H9 (cell line): ENCODE results near the gene ASTN2. TPM values are rescaled to one million over a fixed set of nuclear protein-coding genes. Genes with fewer than 3 reads are reported as not detected.

Experiments
- DNase-seq: peaks from one replicate; pipeline ENCODE4 v3.0.0-alpha.2; 2017
- H2AFZ ChIP-seq: one replicate; pipeline ENCODE4 v1.6.1; 2013; ENCODE audit warnings: mild to moderate bottlenecking, low read length, control low read depth, moderate library complexity
- H2AK5ac ChIP-seq: 2 replicates; pipeline ENCODE4 v1.6.1; 2013; ENCODE audit warnings: low read length, control low read depth, mixed read lengths; ENCODE audit not compliant: insufficient read length
- H2BK120ac ChIP-seq: one replicate; pipeline ENCODE4 v1.6.1; 2013; ENCODE audit warnings: low read depth, mild to moderate bottlenecking, low read length, control low read depth, inconsistent platforms; ENCODE audit not compliant: poor library complexity, severe bottlenecking
- H2BK12ac ChIP-seq: 2 replicates; pipeline ENCODE4 v1.6.1; 2013; ENCODE audit warnings: low read length, control low read depth, mixed read lengths, low read depth; ENCODE audit not compliant: insufficient read length
- H2BK15ac ChIP-seq: 2 replicates; pipeline ENCODE4 v1.6.1; 2013; ENCODE audit warnings: low read depth, low read length, control low read depth
- H2BK20ac ChIP-seq: one replicate; pipeline ENCODE4 v1.6.1; 2013; ENCODE audit warnings: low read depth, mild to moderate bottlenecking, low read length, control low read depth, inconsistent platforms; ENCODE audit not compliant: poor library complexity, severe bottlenecking
- H2BK5ac ChIP-seq: 2 replicates; pipeline ENCODE4 v1.6.1; 2013; ENCODE audit warnings: low read length, control low read depth, mixed read lengths; ENCODE audit not compliant: insufficient read length
- H3K14ac ChIP-seq: 2 replicates; pipeline ENCODE4 v1.6.1; 2013; ENCODE audit warnings: low read length, control low read depth; ENCODE audit not compliant: insufficient read depth
- H3K18ac ChIP-seq: 2 replicates; pipeline ENCODE4 v1.6.1; 2013; ENCODE audit warnings: low read depth, mild to moderate bottlenecking, mixed read lengths, low read length, control low read depth; ENCODE audit not compliant: insufficient read length
- H3K23ac ChIP-seq: 2 replicates; pipeline ENCODE4 v1.6.1; 2013; ENCODE audit warnings: low read length, control low read depth, mixed read lengths, low read depth; ENCODE audit not compliant: insufficient read length
- H3K23me2 ChIP-seq: 2 replicates; pipeline ENCODE4 v1.6.1; 2013; ENCODE audit warnings: low read depth, mild to moderate bottlenecking, mixed read lengths, low read length, control low read depth; ENCODE audit not compliant: insufficient read length, poor library complexity, severe bottlenecking
- H3K27ac ChIP-seq: 2 replicates; pipeline ENCODE4 v1.5.1; 2013; ENCODE audit warnings: low read length, control low read depth, mixed read lengths, low read depth; ENCODE audit not compliant: insufficient read length
- H3K27me3 ChIP-seq: 2 replicates; pipeline ENCODE4 v1.6.1; 2013; ENCODE audit warnings: low read length, control low read depth, inconsistent platforms; ENCODE audit not compliant: insufficient read depth
- H3K4ac ChIP-seq: 2 replicates; pipeline ENCODE4 v1.6.1; 2013; ENCODE audit warnings: low read depth, mild to moderate bottlenecking, control low read depth, inconsistent platforms, low read length, moderate library complexity
- H3K4me1 ChIP-seq: 2 replicates; pipeline ENCODE4 v1.6.1; 2013; ENCODE audit warnings: low read length, control low read depth, inconsistent platforms; ENCODE audit not compliant: insufficient read depth
- H3K4me2 ChIP-seq: 2 replicates; pipeline ENCODE4 v1.6.1; 2013; ENCODE audit warnings: low read length, control low read depth, mixed read lengths; ENCODE audit not compliant: insufficient read length, insufficient read depth
- H3K56ac ChIP-seq: 2 replicates; pipeline ENCODE4 v1.6.1; 2013; ENCODE audit warnings: low read depth, mild to moderate bottlenecking, mixed read lengths, low read length, control low read depth; ENCODE audit not compliant: insufficient read length
- H3K79me1 ChIP-seq: 2 replicates; pipeline ENCODE4 v1.6.1; 2013; ENCODE audit warnings: low read depth, mild to moderate bottlenecking, moderate library complexity, low read length, control low read depth, inconsistent platforms; ENCODE audit not compliant: insufficient read depth, poor library complexity, severe bottlenecking
- H3K79me2 ChIP-seq: 2 replicates; pipeline ENCODE4 v1.6.1; 2013; ENCODE audit warnings: low read length, control low read depth, inconsistent platforms; ENCODE audit not compliant: insufficient read depth
- H3K9ac ChIP-seq: 2 replicates; pipeline ENCODE4 v1.6.1; 2013; ENCODE audit warnings: low read length, control low read depth, mixed read lengths; ENCODE audit not compliant: insufficient read length; ENCODE audit errors: extremely low read depth
- H3K9me3 ChIP-seq: one replicate; pipeline ENCODE4 v1.6.1; 2013; ENCODE audit warnings: low read depth, low read length, inconsistent platforms; ENCODE audit not compliant: control insufficient read depth
- H3T11ph ChIP-seq: one replicate; pipeline ENCODE4 v1.6.1; 2013; ENCODE audit warnings: mild to moderate bottlenecking, low read length, control low read depth, inconsistent platforms
- H4K20me1 ChIP-seq: one replicate; pipeline ENCODE4 v1.6.1; 2013; ENCODE audit not compliant: control insufficient read depth, insufficient read length, insufficient read depth
- H4K5ac ChIP-seq: 2 replicates; pipeline ENCODE4 v1.6.1; 2013; ENCODE audit warnings: low read depth, mild to moderate bottlenecking, mixed read lengths, low read length, control low read depth; ENCODE audit not compliant: insufficient read length
- H4K8ac ChIP-seq: replicated peaks from 2 replicates; pipeline ENCODE4 v1.6.1; 2013; ENCODE audit warnings: low read length, control low read depth, mixed read lengths, low read depth; ENCODE audit not compliant: insufficient read length
- H4K91ac ChIP-seq: 2 replicates; pipeline ENCODE4 v1.6.1; 2013; ENCODE audit warnings: low read depth, mild to moderate bottlenecking, moderate library complexity, mixed read lengths, low read length, control low read depth; ENCODE audit not compliant: insufficient read length
- H3K27ac Mint-ChIP-seq, 3 experiments: 2 replicates in 2 of 3; 3 replicates in 1 of 3; pipeline ENCODE4 v1.8.0; 2020 to 2021; ENCODE audit warnings: mixed read lengths in 3 of 3, mild to moderate bottlenecking in 1 of 3, moderate library complexity in 1 of 3
- H3K27me3 Mint-ChIP-seq: 2 replicates; pipeline ENCODE4 v1.8.0; 2021; ENCODE audit warnings: low read depth, mild to moderate bottlenecking, moderate library complexity, mixed read lengths
- H3K36me3 Mint-ChIP-seq, 3 experiments: 2 replicates in 2 of 3; 3 replicates in 1 of 3; pipeline ENCODE4 v1.8.0; 2020 to 2021; ENCODE audit warnings: low read depth in 3 of 3, mixed read lengths in 3 of 3; ENCODE audit not compliant: insufficient read depth in 1 of 3
- H3K4me1 Mint-ChIP-seq, 2 experiments: 2 replicates each; pipeline ENCODE4 v1.8.0; 2020; ENCODE audit warnings: mixed read lengths in 2 of 2
- H3K4me3 Mint-ChIP-seq, 2 experiments: 2 replicates in 1 of 2; 3 replicates in 1 of 2; pipeline ENCODE4 v1.8.0; 2020 to 2021; ENCODE audit warnings: mild to moderate bottlenecking in 2 of 2, mixed read lengths in 2 of 2, moderate library complexity in 1 of 2
- H3K9me3 Mint-ChIP-seq, 2 experiments: 2 replicates in 1 of 2; 3 replicates in 1 of 2; pipeline ENCODE4 v1.8.0; 2020; ENCODE audit warnings: mild to moderate bottlenecking in 2 of 2, mixed read lengths in 2 of 2, moderate library complexity in 1 of 2
- CTCF ChIP-seq: fragments of 200-600 bp; sonication (generic); conservative IDR thresholded peaks from 3 replicates; pipeline ENCODE4 v1.8.0; 2021; ENCODE audit warnings: antibody characterized with exemption, mild to moderate bottlenecking
- WGBS: extraction: QIAGEN DNeasy Blood & Tissue Kit; methylation state at CpG from one replicate; pipeline ENCODE4 v1.1.7; 2013; ENCODE audit warnings: missing lambda C conversion rate, low lambda C conversion rate, mixed read lengths; ENCODE audit not compliant: insufficient read length; ENCODE audit errors: extremely low coverage; 5-methylcytosine and 5-hydroxymethylcytosine counted together
- total RNA-seq: library from RNA; stranded (reverse); gene quantifications from 2 replicates; pipeline ENCODE4 v1.2.1, GENCODE V29; 2021

The ASTN2 gene
- total RNA-seq, 1 experiment from 2014 or later, result 9.7 TPM

- H4K8ac ChIP-seq, result no peak overlapping the region
- no peak overlapping the region for H2BK15ac ChIP-seq
- H2BK20ac ChIP-seq, result no peak overlapping the region
- no peak overlapping the region for H3K4ac ChIP-seq
- no peaks in the 10 kb centered on the region for H3K9me3 Mint-ChIP-seq
- H3K23me2 ChIP-seq, result no peaks in the 10 kb centered on the region
- H3K18ac ChIP-seq, result no peak overlapping the region
- WGBS, result no CpG with 5 or more reads among the region's 3 CpGs
- H3K27ac ChIP-seq, result no peak overlapping the region
- H4K91ac ChIP-seq, result no peak overlapping the region
- no peaks in the 10 kb centered on the region for H3K79me2 ChIP-seq
- H3K56ac ChIP-seq, result no peak overlapping the region
- no peak overlapping the region for H4K5ac ChIP-seq
- no peaks in the 10 kb centered on the region for H3K27me3 ChIP-seq
- no peak overlapping the region for H2BK5ac ChIP-seq
- no peak for TF ChIP-seq CTCF
- H3K23ac ChIP-seq, result no peak overlapping the region
- no peak overlapping the region for H2AFZ ChIP-seq
- no peaks in the 10 kb centered on the region for H4K20me1 ChIP-seq
- no peak overlapping the region for H3K4me2 ChIP-seq
- H3K4me3 Mint-ChIP-seq, result no peak overlapping the region
- no peaks in the 10 kb centered on the region for H3K36me3 Mint-ChIP-seq
- H3K4me1 Mint-ChIP-seq, result peaks cover 14 to 16% of the 10 kb centered on the region in 2 experiments
- H2BK120ac ChIP-seq, result no peak overlapping the region
- H2AK5ac ChIP-seq, result no peak overlapping the region
- no peak overlapping the region for H3K14ac ChIP-seq
- no peaks in the 10 kb centered on the region; the same call in 1 of the 2 replicates for H3K4me1 ChIP-seq
- no peak for DNase-seq
- no peak overlapping the region for H3T11ph ChIP-seq
- H3K79me1 ChIP-seq, result no peaks in the 10 kb centered on the region
- H2BK12ac ChIP-seq, result no peak overlapping the region
- H3K27ac Mint-ChIP-seq, result no peak overlapping the region
- H3K27me3 Mint-ChIP-seq, result no peaks in the 10 kb centered on the region
- H3K9me3 ChIP-seq, result no peaks in the 10 kb centered on the region
- no peak overlapping the region for H3K9ac ChIP-seq
These were observed 665.7 kb downstream of the ASTN2 start for GRCh38 chr9:116749176-116749575.
